SK-N-SH (cell line): Measurements from ENCODE around the gene DCHS1. TPM values are rescaled to one million over a fixed set of nuclear protein-coding genes. Genes with fewer than 3 reads are reported as not detected.
A peak's percentile ranks its signal among the peaks of the same experiment; 100 is the strongest.

ENCODE experiments used
- CHD2 ChIP-seq: fragments of 150-350 bp; IDR thresholded peaks from 2 replicates; pipeline ENCODE4 v1.6.1; 2018; ENCODE audit warnings: low read length; ENCODE audit not compliant: partially characterized antibody
- ELF1 ChIP-seq: IDR thresholded peaks from 2 replicates; pipeline ENCODE4 v1.4.0; 2012
- EP300 ChIP-seq, 2 experiments: IDR thresholded peaks; 2 replicates each; pipeline versions ENCODE4 v1.4.0 to v1.6.1; 2012; ENCODE audit warnings: borderline replicate concordance in 1 of 2, low read depth in 1 of 2, low read length in 1 of 2
- FOSL2 ChIP-seq: IDR thresholded peaks from 2 replicates; pipeline ENCODE4 v1.4.0; 2012; ENCODE audit warnings: low read depth, mild to moderate bottlenecking, moderate library complexity, borderline replicate concordance
- FOXJ3 ChIP-seq: sonication (generic); formaldehyde crosslinking; IDR thresholded peaks from 2 replicates; pipeline ENCODE4 v1.5.1; 2020; ENCODE audit warnings: mild to moderate bottlenecking, missing genetic modification reagents
- FOXM1 ChIP-seq: IDR thresholded peaks from 2 replicates; pipeline ENCODE4 v1.4.0; 2012; ENCODE audit warnings: low read depth, mild to moderate bottlenecking
- GABPA ChIP-seq: IDR thresholded peaks from 2 replicates; pipeline ENCODE4 v1.4.0; 2012; ENCODE audit warnings: low read depth, mild to moderate bottlenecking
- GATA2 ChIP-seq: sonication (generic); formaldehyde crosslinking; IDR thresholded peaks from 2 replicates; pipeline ENCODE4 v1.5.0; 2020; ENCODE audit warnings: mild to moderate bottlenecking, missing genetic modification reagents
- IRF3 ChIP-seq: fragments of 150-350 bp; IDR thresholded peaks from 2 replicates; pipeline ENCODE4 v1.6.1; 2016; ENCODE audit warnings: mild to moderate bottlenecking, low read depth, low read length
- JUND ChIP-seq: IDR thresholded peaks from 2 replicates; pipeline ENCODE4 v1.4.0; 2012
- MAX ChIP-seq: IDR thresholded peaks from 2 replicates; pipeline ENCODE4 v1.4.0; 2012; ENCODE audit warnings: low read depth
- MEF2A ChIP-seq: IDR thresholded peaks from 2 replicates; pipeline ENCODE4 v1.4.0; 2012; ENCODE audit warnings: low read depth, borderline replicate concordance
- MXI1 ChIP-seq: IDR thresholded peaks from 2 replicates; pipeline ENCODE4 v1.6.1; 2012; ENCODE audit warnings: mild to moderate bottlenecking, low read depth, low read length, improper control_type of control experiment
- NRF1 ChIP-seq: IDR thresholded peaks from 2 replicates; pipeline ENCODE4 v1.6.1; 2012; ENCODE audit warnings: low read depth, mild to moderate bottlenecking, low read length
- RAD21 ChIP-seq: IDR thresholded peaks from 2 replicates; pipeline ENCODE4 v1.6.1; 2012; ENCODE audit warnings: mild to moderate bottlenecking, low read length
- RFX5 ChIP-seq: IDR thresholded peaks from 2 replicates; pipeline ENCODE4 v1.6.1; 2012; ENCODE audit warnings: mild to moderate bottlenecking, improper control_type of control experiment, low read length
- RXRA ChIP-seq: IDR thresholded peaks from 2 replicates; pipeline ENCODE4 v1.4.0; 2012; ENCODE audit warnings: low read depth, mild to moderate bottlenecking, borderline replicate concordance
- TAF1 ChIP-seq: IDR thresholded peaks from 2 replicates; pipeline ENCODE4 v1.6.1; 2012; ENCODE audit warnings: low read depth, mild to moderate bottlenecking, low read length, moderate library complexity, borderline replicate concordance
- TCF12 ChIP-seq: IDR thresholded peaks from 2 replicates; pipeline ENCODE4 v1.4.0; 2012
- YY1 ChIP-seq: IDR thresholded peaks from 2 replicates; pipeline ENCODE4 v1.4.0; 2012; ENCODE audit warnings: low read depth, mild to moderate bottlenecking
- ZBTB33 ChIP-seq: IDR thresholded peaks from 2 replicates; pipeline ENCODE4 v1.4.0; 2012; ENCODE audit warnings: low read depth, borderline replicate concordance
- polyA plus RNA-seq, 3 experiments: library from polyadenylated mRNA; depleted of rRNA; stranded (reverse); fragments of >200 nt; gene quantifications; 2 replicates each; pipeline ENCODE4 v1.2.3, GENCODE V29; 2012
- TF ChIP-seq, protein P1 (sequence below): IDR thresholded peaks from 2 replicates; pipeline ENCODE4 v1.6.1; 2012; ENCODE audit warnings: mild to moderate bottlenecking, low read depth, low read length, moderate library complexity
- TF ChIP-seq, protein P2 (sequence below): fragments of 200-600 bp; sonication (generic); IDR thresholded peaks from 2 replicates; pipeline ENCODE4 v1.6.1; 2017; ENCODE audit warnings: antibody characterized with exemption, mild to moderate bottlenecking, moderate library complexity
- TF ChIP-seq, protein P3 (sequence below): IDR thresholded peaks from 2 replicates; pipeline ENCODE4; 2012

The DCHS1 gene
- polyA plus RNA-seq, 1 of the 3 experiments (the other 2 are of a cell fraction) = 5.7 TPM

DNA sequence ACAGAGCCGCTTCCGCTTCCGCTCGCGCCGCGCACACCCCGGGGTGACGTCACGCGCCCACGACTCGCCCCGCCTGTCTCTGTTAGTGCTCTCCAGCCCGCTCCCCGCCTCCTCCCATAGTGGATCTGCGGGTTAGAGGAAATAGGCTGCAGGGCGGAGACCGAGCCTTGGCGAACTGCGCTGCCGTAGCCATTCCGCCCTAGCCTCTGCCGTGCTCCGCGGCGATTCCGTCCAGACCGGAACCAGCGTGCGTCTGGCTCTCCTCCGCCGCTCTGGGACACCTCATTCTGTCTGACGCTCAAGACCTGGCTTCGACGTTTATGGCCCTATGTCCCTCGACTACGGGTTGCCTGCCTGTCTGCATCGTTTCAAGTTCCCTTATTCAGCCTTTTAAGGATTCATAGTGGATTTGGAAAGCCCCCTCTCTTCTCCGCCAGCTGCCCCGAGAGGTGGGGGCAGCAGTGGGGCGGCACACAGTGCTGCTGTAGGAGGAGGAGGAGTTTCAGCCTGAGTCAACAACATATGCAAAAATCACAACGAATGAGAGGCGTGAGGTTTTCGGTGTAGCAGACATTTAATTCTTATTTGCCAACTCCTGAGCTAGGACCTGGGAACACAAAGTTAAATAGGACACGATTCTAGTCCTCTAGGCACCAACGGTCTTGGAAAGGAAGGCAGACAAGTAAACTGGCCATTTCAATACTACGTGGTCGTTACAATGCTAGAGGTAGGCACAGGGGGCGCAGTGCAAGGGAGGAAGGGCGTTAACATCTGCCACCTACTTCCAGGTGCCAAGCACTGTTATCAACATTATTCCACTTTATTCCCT lies 43.2 kb downstream of the DCHS1 start, which contains the start of gene TAF10 (continued):
- no peak for TF ChIP-seq IRF3
- no peak for TF ChIP-seq FOXM1
- peak; percentile 33; the same call in 1 of the 2 replicates for TF ChIP-seq FOSL2
- peak; percentile 82 for TF ChIP-seq MXI1
- peak; percentile 77 for TF ChIP-seq TAF1
- no peak for TF ChIP-seq MEF2A
- no peak for TF ChIP-seq RAD21
- TF ChIP-seq, protein P1, sequence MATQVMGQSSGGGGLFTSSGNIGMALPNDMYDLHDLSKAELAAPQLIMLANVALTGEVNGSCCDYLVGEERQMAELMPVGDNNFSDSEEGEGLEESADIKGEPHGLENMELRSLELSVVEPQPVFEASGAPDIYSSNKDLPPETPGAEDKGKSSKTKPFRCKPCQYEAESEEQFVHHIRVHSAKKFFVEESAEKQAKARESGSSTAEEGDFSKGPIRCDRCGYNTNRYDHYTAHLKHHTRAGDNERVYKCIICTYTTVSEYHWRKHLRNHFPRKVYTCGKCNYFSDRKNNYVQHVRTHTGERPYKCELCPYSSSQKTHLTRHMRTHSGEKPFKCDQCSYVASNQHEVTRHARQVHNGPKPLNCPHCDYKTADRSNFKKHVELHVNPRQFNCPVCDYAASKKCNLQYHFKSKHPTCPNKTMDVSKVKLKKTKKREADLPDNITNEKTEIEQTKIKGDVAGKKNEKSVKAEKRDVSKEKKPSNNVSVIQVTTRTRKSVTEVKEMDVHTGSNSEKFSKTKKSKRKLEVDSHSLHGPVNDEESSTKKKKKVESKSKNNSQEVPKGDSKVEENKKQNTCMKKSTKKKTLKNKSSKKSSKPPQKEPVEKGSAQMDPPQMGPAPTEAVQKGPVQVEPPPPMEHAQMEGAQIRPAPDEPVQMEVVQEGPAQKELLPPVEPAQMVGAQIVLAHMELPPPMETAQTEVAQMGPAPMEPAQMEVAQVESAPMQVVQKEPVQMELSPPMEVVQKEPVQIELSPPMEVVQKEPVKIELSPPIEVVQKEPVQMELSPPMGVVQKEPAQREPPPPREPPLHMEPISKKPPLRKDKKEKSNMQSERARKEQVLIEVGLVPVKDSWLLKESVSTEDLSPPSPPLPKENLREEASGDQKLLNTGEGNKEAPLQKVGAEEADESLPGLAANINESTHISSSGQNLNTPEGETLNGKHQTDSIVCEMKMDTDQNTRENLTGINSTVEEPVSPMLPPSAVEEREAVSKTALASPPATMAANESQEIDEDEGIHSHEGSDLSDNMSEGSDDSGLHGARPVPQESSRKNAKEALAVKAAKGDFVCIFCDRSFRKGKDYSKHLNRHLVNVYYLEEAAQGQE = peak; percentile 45; the same call in 1 of the 2 replicates
- TF ChIP-seq EP300 (IDR thresholded peaks at IDR 0.05; ENCODE audit: borderline replicate concordance in 1 of 2, low read depth in 1 of 2, low read length in 1 of 2) = no peak
- peak; percentile 27 for TF ChIP-seq CHD2
- TF ChIP-seq, protein P2, sequence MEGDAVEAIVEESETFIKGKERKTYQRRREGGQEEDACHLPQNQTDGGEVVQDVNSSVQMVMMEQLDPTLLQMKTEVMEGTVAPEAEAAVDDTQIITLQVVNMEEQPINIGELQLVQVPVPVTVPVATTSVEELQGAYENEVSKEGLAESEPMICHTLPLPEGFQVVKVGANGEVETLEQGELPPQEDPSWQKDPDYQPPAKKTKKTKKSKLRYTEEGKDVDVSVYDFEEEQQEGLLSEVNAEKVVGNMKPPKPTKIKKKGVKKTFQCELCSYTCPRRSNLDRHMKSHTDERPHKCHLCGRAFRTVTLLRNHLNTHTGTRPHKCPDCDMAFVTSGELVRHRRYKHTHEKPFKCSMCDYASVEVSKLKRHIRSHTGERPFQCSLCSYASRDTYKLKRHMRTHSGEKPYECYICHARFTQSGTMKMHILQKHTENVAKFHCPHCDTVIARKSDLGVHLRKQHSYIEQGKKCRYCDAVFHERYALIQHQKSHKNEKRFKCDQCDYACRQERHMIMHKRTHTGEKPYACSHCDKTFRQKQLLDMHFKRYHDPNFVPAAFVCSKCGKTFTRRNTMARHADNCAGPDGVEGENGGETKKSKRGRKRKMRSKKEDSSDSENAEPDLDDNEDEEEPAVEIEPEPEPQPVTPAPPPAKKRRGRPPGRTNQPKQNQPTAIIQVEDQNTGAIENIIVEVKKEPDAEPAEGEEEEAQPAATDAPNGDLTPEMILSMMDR = peak; percentile 62
- peak; percentile 79 for TF ChIP-seq GABPA
- peak; percentile 9; the same call in 1 of the 2 replicates for TF ChIP-seq ZBTB33
- peak; percentile 91 for TF ChIP-seq ELF1
- TF ChIP-seq TCF12 = peak; percentile 42; the same call in 1 of the 2 replicates
- no peak for TF ChIP-seq JUND
- peak; percentile 65; the same call in 1 of the 2 replicates for TF ChIP-seq YY1
- TF ChIP-seq MAX = peak; percentile 89
- TF ChIP-seq FOXJ3 (CRISPR knock-in tag) = no peak
- no peak for TF ChIP-seq GATA2 (CRISPR knock-in tag)
- TF ChIP-seq RFX5 = peak; percentile 18; the same call in 1 of the 2 replicates
- no peak for TF ChIP-seq NRF1
- TF ChIP-seq, protein P3, sequence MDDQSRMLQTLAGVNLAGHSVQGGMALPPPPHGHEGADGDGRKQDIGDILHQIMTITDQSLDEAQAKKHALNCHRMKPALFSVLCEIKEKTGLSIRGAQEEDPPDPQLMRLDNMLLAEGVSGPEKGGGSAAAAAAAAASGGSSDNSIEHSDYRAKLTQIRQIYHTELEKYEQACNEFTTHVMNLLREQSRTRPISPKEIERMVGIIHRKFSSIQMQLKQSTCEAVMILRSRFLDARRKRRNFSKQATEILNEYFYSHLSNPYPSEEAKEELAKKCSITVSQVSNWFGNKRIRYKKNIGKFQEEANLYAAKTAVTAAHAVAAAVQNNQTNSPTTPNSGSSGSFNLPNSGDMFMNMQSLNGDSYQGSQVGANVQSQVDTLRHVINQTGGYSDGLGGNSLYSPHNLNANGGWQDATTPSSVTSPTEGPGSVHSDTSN = no peak
- no peak for TF ChIP-seq RXRA
- TF ChIP-seq, all 33 proteins: peak for 17
